Stimulated activated CD4-positive, alpha-beta T cell treated with anti-CD3 and anti-CD28 coated beads, Interleukin-15, amount 100 ng/mL, for 24 hours (primary cell): ENCODE data around the gene WDR18.

Experiments used
- DNase-seq: peaks from one replicate; pipeline ENCODE4 v3.0.0-alpha.2; 2020

The WDR18 gene

GRCh38 chr19:984165-984967 lies at the start of gene WDR18:
WDR18 (plus strand) TSS chr19:984345; CDS start chr19:984354, 9 bp downstream.
- DNase-seq: peak; percentile 96

- DNase-seq: no peak
These were observed 49.2 kb upstream of the WDR18 start for GRCh38 chr19:934865-935479.

GRCh38 chr19:936175-936546 lies 48.0 kb upstream of the WDR18 start:
- no peak for DNase-seq

- peak; percentile 54 for DNase-seq
These were observed 46.9 kb upstream of the WDR18 start for GRCh38 chr19:937259-937694.

- DNase-seq: no peak
These were observed 45.8 kb upstream of the WDR18 start for GRCh38 chr19:938233-938923.

- no peak for DNase-seq
These were observed 44.7 kb upstream of the WDR18 start for GRCh38 chr19:939439-939838.

- DNase-seq: no peak
These were observed 44.2 kb upstream of the WDR18 start for GRCh38 chr19:939922-940321.

- DNase-seq: peak; percentile 78
These were observed 43.4 kb upstream of the WDR18 start for GRCh38 chr19:940591-941291.

GRCh38 chr19:941292-942132 lies 42.6 kb upstream of the WDR18 start:
- no peak for DNase-seq

GRCh38 chr19:942133-942645 lies 42.0 kb upstream of the WDR18 start:
- no peak for DNase-seq

- no peak for DNase-seq
These were observed 40.5 kb upstream of the WDR18 start for GRCh38 chr19:943551-944170.

GRCh38 chr19:944171-944567 lies 40.0 kb upstream of the WDR18 start:
- no peak for DNase-seq

- no peak for DNase-seq
These were observed 39.4 kb upstream of the WDR18 start for GRCh38 chr19:944663-945241.

- no peak for DNase-seq
These were observed 38.5 kb upstream of the WDR18 start for GRCh38 chr19:945401-946252.

GRCh38 chr19:947090-947706 lies 36.9 kb upstream of the WDR18 start:
- no peak for DNase-seq

GRCh38 chr19:947707-948539 lies 36.2 kb upstream of the WDR18 start:
- DNase-seq: no peak

- no peak for DNase-seq
These were observed 35.2 kb upstream of the WDR18 start for GRCh38 chr19:948842-949496.

- no peak for DNase-seq
These were observed 33.6 kb upstream of the WDR18 start for GRCh38 chr19:950352-951066.
